SK-N-SH (cell line): Measurements from ENCODE around the gene TMEM238L. TPM values are rescaled to one million over a fixed set of nuclear protein-coding genes. Genes with fewer than 3 reads are reported as not detected.

Experiments
- CTCF ChIA-PET: fragments of 300-600, 350-600 bp; formaldehyde crosslinking; extraction: SDS; loops from one replicate; lab custom pipeline; 2021; lab: Yijun Ruan, JAX
- POLR2A ChIA-PET: fragments of 350-600 bp; sonication (Branson Sonifier 250); formaldehyde crosslinking; extraction: SDS; loops from one replicate; lab custom pipeline; 2020; ENCODE audit warnings: antibody characterized with exemption, inconsistent platforms; lab: Yijun Ruan, JAX
- DNase-seq: peaks from one replicate; pipeline ENCODE4 v3.0.0; 2012
- H2AFZ ChIP-seq: fragments of 200-600 bp; sonication (generic); 2 replicates; pipeline ENCODE4 v1.8.1; 2016; ENCODE audit warnings: antibody characterized with exemption, mild to moderate bottlenecking, low read depth
- H3F3A ChIP-seq: fragments of 200-600 bp; sonication (generic); replicated peaks from 2 replicates; pipeline ENCODE3; 2016; ENCODE audit warnings: antibody characterized with exemption, mild to moderate bottlenecking; ENCODE audit not compliant: insufficient read depth
- H3K27ac ChIP-seq, 2 experiments: fragments of 200-500 bp in 1 of 2; fragments of 200-600 bp in 1 of 2; sonication (Bioruptor generic) in 1 of 2; sonication (generic), shearing (Covaris generic) in 1 of 2; 2 replicates each; pipeline versions ENCODE4 v1.5.1 to v1.6.1; 2014 to 2016; ENCODE audit warnings: low read depth in 2 of 2, inconsistent platforms in 1 of 2, low read length in 1 of 2, mild to moderate bottlenecking in 1 of 2, mixed read lengths in 1 of 2
- H3K27me3 ChIP-seq: fragments of 200-600 bp; sonication (generic), shearing (Covaris generic); 2 replicates; pipeline ENCODE4 v1.6.1; 2016; ENCODE audit warnings: mixed run types; ENCODE audit not compliant: insufficient read depth
- H3K36me3 ChIP-seq, 2 experiments: fragments of 200-500 bp in 1 of 2; fragments of 200-600 bp in 1 of 2; sonication (Bioruptor generic) in 1 of 2; sonication (generic) in 1 of 2; replicated peaks in 1 of 2; 2 replicates each; pipeline versions ENCODE3 to v1.5.1; 2014 to 2016; ENCODE audit warnings: low read length in 1 of 2, mild to moderate bottlenecking in 1 of 2; ENCODE audit not compliant: insufficient read depth in 2 of 2, control insufficient read depth in 1 of 2
- H3K4me1 ChIP-seq, 2 experiments: fragments of 200-500 bp in 1 of 2; fragments of 200-600 bp in 1 of 2; sonication (Bioruptor generic) in 1 of 2; sonication (generic), shearing (Covaris generic) in 1 of 2; 2 replicates each; pipeline versions ENCODE4 v1.5.1 to v1.6.1; 2014 to 2016; ENCODE audit warnings: low read depth in 1 of 2, low read length in 1 of 2, mixed run types in 1 of 2; ENCODE audit not compliant: insufficient read depth in 2 of 2, control insufficient read depth in 1 of 2
- H3K4me2 ChIP-seq: fragments of 200-600 bp; sonication (generic), shearing (Covaris generic); 2 replicates; pipeline ENCODE4 v1.6.1; 2017; ENCODE audit warnings: mixed run types
- H3K4me3 ChIP-seq, 2 experiments: fragments of 200-500 bp in 1 of 2; fragments of 200-600 bp in 1 of 2; sonication (Bioruptor generic) in 1 of 2; sonication (generic), shearing (Covaris generic) in 1 of 2; 2 replicates each; pipeline versions ENCODE4 v1.5.1 to v1.8.1; 2014 to 2016; ENCODE audit warnings: low read depth in 2 of 2, inconsistent platforms in 1 of 2, low read length in 1 of 2, mild to moderate bottlenecking in 1 of 2, mixed read lengths in 1 of 2, moderate library complexity in 1 of 2
- H3K79me2 ChIP-seq: fragments of 200-600 bp; sonication (generic); 2 replicates; pipeline ENCODE4 v1.8.1; 2017; ENCODE audit warnings: mild to moderate bottlenecking; ENCODE audit not compliant: insufficient read depth
- H3K9ac ChIP-seq: fragments of 200-600 bp; sonication (generic); 2 replicates; pipeline ENCODE4 v1.6.1; 2017; ENCODE audit warnings: mixed run types
- H3K9me2 ChIP-seq: fragments of 200-600 bp; sonication (generic); 2 replicates; pipeline ENCODE4 v1.6.1; 2017; ENCODE audit warnings: mixed run types
- H3K9me3 ChIP-seq: fragments of 200-600 bp; sonication (generic); 2 replicates; pipeline ENCODE4 v1.6.1; 2017; ENCODE audit warnings: mixed run types, mild to moderate bottlenecking, moderate library complexity
- H4K20me1 ChIP-seq: fragments of 200-600 bp; sonication (generic); 2 replicates; pipeline ENCODE4 v1.6.1; 2017; ENCODE audit warnings: mild to moderate bottlenecking, mixed run types; ENCODE audit not compliant: insufficient read depth
- CHD2 ChIP-seq: fragments of 150-350 bp; IDR thresholded peaks from 2 replicates; pipeline ENCODE4 v1.6.1; 2018; ENCODE audit warnings: low read length; ENCODE audit not compliant: partially characterized antibody
- EP300 ChIP-seq, 2 experiments: IDR thresholded peaks; 2 replicates each; pipeline versions ENCODE4 v1.4.0 to v1.6.1; 2012; ENCODE audit warnings: borderline replicate concordance in 1 of 2, low read depth in 1 of 2, low read length in 1 of 2
- EZH2phosphoT487 ChIP-seq: fragments of 200-600 bp; sonication (generic); IDR thresholded peaks from 2 replicates; pipeline ENCODE4 v1.6.1; 2017; ENCODE audit warnings: low read depth, mixed run types, mild to moderate bottlenecking, antibody characterized with exemption, moderate library complexity, borderline replicate concordance
- FOXJ3 ChIP-seq: sonication (generic); formaldehyde crosslinking; IDR thresholded peaks from 2 replicates; pipeline ENCODE4 v1.5.1; 2020; ENCODE audit warnings: mild to moderate bottlenecking, missing genetic modification reagents
- FOXM1 ChIP-seq: IDR thresholded peaks from 2 replicates; pipeline ENCODE4 v1.4.0; 2012; ENCODE audit warnings: low read depth, mild to moderate bottlenecking
- JUND ChIP-seq: IDR thresholded peaks from 2 replicates; pipeline ENCODE4 v1.4.0; 2012
- MXI1 ChIP-seq: IDR thresholded peaks from 2 replicates; pipeline ENCODE4 v1.6.1; 2012; ENCODE audit warnings: mild to moderate bottlenecking, low read depth, low read length, improper control_type of control experiment
- NFIC ChIP-seq: IDR thresholded peaks from 2 replicates; pipeline ENCODE4 v1.4.0; 2012; ENCODE audit warnings: borderline replicate concordance
- POLR2AphosphoS5 ChIP-seq: IDR thresholded peaks from 2 replicates; pipeline ENCODE4 v1.6.1; 2012; ENCODE audit warnings: low read depth, low read length
- RAD21 ChIP-seq: IDR thresholded peaks from 2 replicates; pipeline ENCODE4 v1.6.1; 2012; ENCODE audit warnings: mild to moderate bottlenecking, low read length
- RCOR1 ChIP-seq: fragments of 150-350 bp; IDR thresholded peaks from 2 replicates; pipeline ENCODE4 v1.6.1; 2017; ENCODE audit warnings: antibody characterized with exemption, low read length
- RXRA ChIP-seq: IDR thresholded peaks from 2 replicates; pipeline ENCODE4 v1.4.0; 2012; ENCODE audit warnings: low read depth, mild to moderate bottlenecking, borderline replicate concordance
- SMC3 ChIP-seq: IDR thresholded peaks from 2 replicates; pipeline ENCODE4 v1.6.1; 2012; ENCODE audit warnings: low read depth, low read length, improper control_type of control experiment
- TAF1 ChIP-seq: IDR thresholded peaks from 2 replicates; pipeline ENCODE4 v1.6.1; 2012; ENCODE audit warnings: low read depth, mild to moderate bottlenecking, low read length, moderate library complexity, borderline replicate concordance
- TCF12 ChIP-seq: IDR thresholded peaks from 2 replicates; pipeline ENCODE4 v1.4.0; 2012
- whole genome bisulfite sequencing: methylation state at CpG from one replicate; pipeline ENCODE4 v1.1.6; 2017; ENCODE audit warnings: low lambda C conversion rate; 5-methylcytosine and 5-hydroxymethylcytosine counted together
- polyA plus RNA-seq, 3 experiments: library from polyadenylated mRNA; depleted of rRNA; stranded (reverse); fragments of >200 nt; gene quantifications; 2 replicates each; pipeline ENCODE4 v1.2.3, GENCODE V29; 2012
- TF ChIP-seq, protein P1 (sequence below): IDR thresholded peaks from 2 replicates; pipeline ENCODE4 v1.4.0; 2012; ENCODE audit warnings: low read depth
- TF ChIP-seq, protein P2 (sequence below): fragments of 150-350 bp; IDR thresholded peaks from 2 replicates; pipeline ENCODE4 v1.6.1; 2016; ENCODE audit warnings: mild to moderate bottlenecking, low read depth, low read length

Gene TMEM238L
- polyA plus RNA-seq, 1 of the 3 experiments (the other 2 are of a cell fraction) = not detected

DNA sequence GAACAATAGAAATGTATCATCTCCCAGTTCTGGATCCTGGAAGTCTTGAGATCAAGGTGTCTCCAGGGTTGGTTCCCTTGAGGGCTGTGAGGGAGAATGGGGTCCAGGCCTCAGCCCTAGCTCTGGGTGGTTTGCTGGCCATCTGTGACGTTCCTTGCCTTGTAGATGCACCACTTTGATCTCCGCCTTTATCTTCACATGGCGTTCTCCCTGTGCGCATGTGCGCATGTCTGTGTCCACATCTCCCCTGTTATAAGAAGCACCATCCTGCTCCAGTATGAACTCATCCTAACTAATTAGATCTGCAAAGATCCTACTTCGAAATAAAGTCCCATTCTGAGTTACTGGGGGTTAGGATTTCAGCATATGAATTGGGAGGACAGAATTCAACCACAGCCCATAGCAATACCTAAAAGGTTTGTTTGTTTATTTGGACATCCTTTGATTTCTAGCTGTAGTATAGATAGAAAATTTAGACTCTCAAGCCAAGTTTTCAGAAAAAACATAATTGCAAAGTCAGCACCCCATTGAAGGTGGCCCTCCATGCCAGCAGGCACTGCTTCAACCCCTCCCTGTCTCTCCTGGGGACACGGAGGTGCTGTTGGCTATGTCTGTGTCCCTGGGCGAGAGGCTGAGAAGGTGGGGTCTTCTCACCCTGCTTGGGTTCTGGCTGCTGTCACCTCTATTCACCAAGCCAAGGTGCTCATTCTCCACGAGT lies 2.8 kb upstream of the TMEM238L start:
- Histone ChIP-seq H3K4me2 (no peak overlapping the region), H3F3A (no peaks in the 10 kb centered on the region), H3K36me3 (no peaks in the 10 kb centered on the region), H3K9me2 (no peaks in the 10 kb centered on the region), H3K9me3 (no peaks in the 10 kb centered on the region), H2AFZ (no peak overlapping the region), H3K4me3 (no peak overlapping the region), H3K79me2 (no peaks in the 10 kb centered on the region), H3K4me1 (no peaks in the 10 kb centered on the region; a peak in 1 of 4 replicates), H3K9ac (no peak overlapping the region), H3K27me3 (no peaks in the 10 kb centered on the region), H4K20me1 (no peaks in the 10 kb centered on the region), H3K27ac (no peak overlapping the region)
- POLR2A ChIA-PET = no interaction called here
- DNase-seq = no peak
- CTCF ChIA-PET = interaction anchor here (1.1 to 1.2 kb wide), 2 partner anchors 160 to 188 kb away, joined by 3 read pairs; no protein-coding TSS in a partner anchor
- WGBS = 48% methylated on average over 9 of the region's 9 CpGs
- TF ChIP-seq RAD21 (no peak), EZH2phosphoT487 (no peak)

DNA sequence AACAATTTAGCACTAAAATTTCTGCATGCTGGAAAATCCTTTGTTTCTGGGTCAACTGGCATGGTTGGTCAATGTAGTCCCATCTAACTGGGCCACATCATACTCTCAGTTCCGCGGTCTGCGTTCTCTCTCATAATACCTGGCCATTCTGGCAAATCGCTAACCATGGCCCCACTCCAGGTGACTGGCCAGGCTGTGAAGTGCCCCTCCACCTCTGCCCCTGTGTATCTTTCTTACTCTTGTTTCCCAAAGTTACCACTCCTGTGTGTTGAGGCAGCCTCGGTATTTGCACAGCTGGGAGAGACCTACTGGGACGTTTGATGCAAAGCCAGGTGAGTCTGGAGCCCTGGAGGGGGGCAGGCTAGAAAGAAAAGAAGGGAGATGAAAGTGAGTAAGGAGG lies 2.0 kb upstream of the TMEM238L start:
- no peaks in the 10 kb centered on the region for H3F3A ChIP-seq
- H3K27ac ChIP-seq = no peak overlapping the region
- 59% methylated on average over 6 of the region's 6 CpGs for WGBS
- no peak overlapping the region for H3K4me3 ChIP-seq
- no peak for DNase-seq
- H3K4me2 ChIP-seq = no peak overlapping the region
- no peaks in the 10 kb centered on the region for H3K36me3 ChIP-seq
- no peaks in the 10 kb centered on the region for H3K9me2 ChIP-seq
- no peaks in the 10 kb centered on the region for H3K9me3 ChIP-seq
- H3K9ac ChIP-seq = no peak overlapping the region
- POLR2A ChIA-PET = no interaction called here
- CTCF ChIA-PET = interaction anchor here (1.2 kb wide), 1 partner anchor 160 kb away, joined by 3 read pairs; no protein-coding TSS in a partner anchor
- H3K79me2 ChIP-seq = no peaks in the 10 kb centered on the region
- no peaks in the 10 kb centered on the region for H3K27me3 ChIP-seq
- H4K20me1 ChIP-seq = no peaks in the 10 kb centered on the region
- no peaks in the 10 kb centered on the region; a peak in 1 of 4 replicates for H3K4me1 ChIP-seq
- H2AFZ ChIP-seq = no peak overlapping the region
- TF ChIP-seq POLR2AphosphoS5 (no peak), CHD2 (no peak), RCOR1 (no peak), RXRA (no peak), MXI1 (no peak), EP300 (IDR thresholded peaks at IDR 0.05; ENCODE audit: borderline replicate concordance in 1 of 2, low read depth in 1 of 2, low read length in 1 of 2) (no peak), FOXJ3 (CRISPR knock-in tag) (no peak), SMC3 (no peak), NFIC (no peak), RAD21 (no peak), TCF12 (no peak), TAF1 (no peak), FOXM1 (no peak), JUND (no peak)
- TF ChIP-seq, protein P1, sequence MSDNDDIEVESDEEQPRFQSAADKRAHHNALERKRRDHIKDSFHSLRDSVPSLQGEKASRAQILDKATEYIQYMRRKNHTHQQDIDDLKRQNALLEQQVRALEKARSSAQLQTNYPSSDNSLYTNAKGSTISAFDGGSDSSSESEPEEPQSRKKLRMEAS = no peak
- TF ChIP-seq, protein P2, sequence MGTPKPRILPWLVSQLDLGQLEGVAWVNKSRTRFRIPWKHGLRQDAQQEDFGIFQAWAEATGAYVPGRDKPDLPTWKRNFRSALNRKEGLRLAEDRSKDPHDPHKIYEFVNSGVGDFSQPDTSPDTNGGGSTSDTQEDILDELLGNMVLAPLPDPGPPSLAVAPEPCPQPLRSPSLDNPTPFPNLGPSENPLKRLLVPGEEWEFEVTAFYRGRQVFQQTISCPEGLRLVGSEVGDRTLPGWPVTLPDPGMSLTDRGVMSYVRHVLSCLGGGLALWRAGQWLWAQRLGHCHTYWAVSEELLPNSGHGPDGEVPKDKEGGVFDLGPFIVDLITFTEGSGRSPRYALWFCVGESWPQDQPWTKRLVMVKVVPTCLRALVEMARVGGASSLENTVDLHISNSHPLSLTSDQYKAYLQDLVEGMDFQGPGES = no peak
